ENCODE results near the gene WIPI1.

GRCh38 chr17:68495081-68495480 lies 37.8 kb upstream of the WIPI1 start:
- TF ChIP-seq ZNF274 (IDR thresholded peaks at IDR 0.05; ENCODE audit: low read depth, low read length) = no peak
- no peak for TF ChIP-seq YY1 (IDR thresholded peaks at IDR 0.05; ENCODE audit: insufficient read depth, insufficient read length)
